WERI-Rb-1 (cell line): ENCODE data around the gene BIRC7.
A peak's percentile ranks its signal among the peaks of the same experiment; 100 is the strongest.

Source experiments
- DNase-seq: peaks from one replicate; pipeline ENCODE4 v3.0.0-alpha.2; 2020
- H3K27ac ChIP-seq: fragments of 250-450 bp; sonication (Bioruptor Pico); 2 replicates; pipeline ENCODE4 v1.5.1; 2020; ENCODE audit warnings: mild to moderate bottlenecking, moderate library complexity
- H3K27me3 ChIP-seq: fragments of 250-450 bp; sonication (Bioruptor Pico); 2 replicates; pipeline ENCODE4 v1.5.1; 2021; ENCODE audit warnings: mild to moderate bottlenecking, low read depth, moderate library complexity; ENCODE audit not compliant: insufficient read depth, severe bottlenecking
- H3K36me3 ChIP-seq: fragments of 250-450 bp; sonication (Bioruptor Pico); 2 replicates; pipeline ENCODE4 v1.5.1; 2020; ENCODE audit warnings: mild to moderate bottlenecking, moderate library complexity
- H3K4me3 ChIP-seq: 2 replicates; pipeline ENCODE4 v1.5.1; 2011; ENCODE audit warnings: low read depth, mild to moderate bottlenecking, control low read depth, low read length
- H3K9me3 ChIP-seq: fragments of 250-450 bp; sonication (Bioruptor Pico); 2 replicates; pipeline ENCODE4 v1.5.1; 2021; ENCODE audit warnings: mild to moderate bottlenecking, moderate library complexity; ENCODE audit not compliant: severe bottlenecking
- CTCF ChIP-seq: IDR thresholded peaks from 2 replicates; pipeline ENCODE4 v1.5.1; 2011; ENCODE audit warnings: low read depth, mild to moderate bottlenecking, control low read depth, inconsistent platforms, low read length

The BIRC7 gene

DNA sequence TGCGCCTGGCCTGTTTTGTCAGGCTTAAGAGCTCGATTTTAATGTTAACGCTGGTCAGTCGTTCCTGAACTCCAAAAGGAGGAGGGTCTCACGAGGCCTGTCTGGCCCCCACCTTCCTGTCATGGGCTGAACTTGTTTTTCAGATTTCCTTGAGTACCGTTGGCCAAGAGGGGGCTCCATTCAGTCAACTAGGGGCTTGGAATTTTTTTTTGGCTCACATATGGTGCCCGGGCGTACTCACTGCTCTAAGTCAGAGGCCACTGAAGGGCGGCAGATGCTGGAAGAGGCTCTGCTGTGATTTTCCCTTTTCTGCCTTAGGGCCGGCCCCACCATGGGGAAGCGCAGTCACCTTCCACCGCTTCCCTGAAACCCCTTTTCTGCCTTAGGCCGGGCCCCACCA lies 6.9 kb upstream of the BIRC7 start:
- no peaks in the 10 kb centered on the region for H3K9me3 ChIP-seq
- H3K27me3 ChIP-seq, result no peaks in the 10 kb centered on the region
- no peak overlapping the region for H3K4me3 ChIP-seq
- no peak overlapping the region for H3K27ac ChIP-seq
- no peak for TF ChIP-seq CTCF
- no peak for DNase-seq
- H3K36me3 ChIP-seq, result no peaks in the 10 kb centered on the region

DNA sequence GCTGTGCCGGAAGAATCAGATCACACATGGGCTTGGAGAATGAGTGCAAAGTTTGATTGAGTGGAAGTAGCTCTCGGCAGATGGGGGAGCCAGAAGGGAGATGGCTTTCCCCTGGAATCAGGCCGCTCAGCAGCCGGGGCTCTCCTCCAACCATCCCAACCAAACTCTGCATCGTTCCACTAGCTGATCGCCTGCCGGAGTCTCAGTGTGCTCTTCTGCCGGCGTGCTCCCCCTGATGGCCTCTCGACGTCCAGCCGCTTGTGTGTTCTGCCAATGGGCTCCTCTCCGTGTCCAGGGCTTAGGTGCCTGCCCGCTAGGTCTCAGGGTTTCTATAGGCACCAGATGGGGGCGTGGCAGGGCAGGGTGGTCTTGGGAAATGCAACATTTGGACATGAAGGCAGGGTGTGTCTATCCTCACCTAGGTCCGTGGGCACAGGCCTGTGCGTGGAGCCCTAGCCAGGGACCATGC lies 4.9 kb upstream of the BIRC7 start:
- DNase-seq, result peak; percentile 85
- H3K27ac ChIP-seq, result no peak overlapping the region
- no peaks in the 10 kb centered on the region for H3K27me3 ChIP-seq
- H3K36me3 ChIP-seq, result no peaks in the 10 kb centered on the region
- H3K4me3 ChIP-seq, result no peak overlapping the region
- H3K9me3 ChIP-seq, result no peaks in the 10 kb centered on the region
- peak; percentile 86 for TF ChIP-seq CTCF

GRCh38 chr20:63232235-63233060 lies 3.3 kb upstream of the BIRC7 start:
- DNase-seq, result no peak
- H3K27ac ChIP-seq, result no peak overlapping the region
- H3K36me3 ChIP-seq, result no peaks in the 10 kb centered on the region
- H3K9me3 ChIP-seq, result no peaks in the 10 kb centered on the region
- TF ChIP-seq CTCF, result no peak
- no peaks in the 10 kb centered on the region for H3K27me3 ChIP-seq
- no peak overlapping the region for H3K4me3 ChIP-seq

- H3K27ac ChIP-seq, result no peak overlapping the region
- no peak overlapping the region for H3K4me3 ChIP-seq
- no peaks in the 10 kb centered on the region for H3K36me3 ChIP-seq
- no peaks in the 10 kb centered on the region for H3K9me3 ChIP-seq
- DNase-seq, result no peak
- H3K27me3 ChIP-seq, result no peaks in the 10 kb centered on the region
- TF ChIP-seq CTCF, result no peak
Observed at GRCh38 chr20:63233061-63233344, 2.7 kb upstream of the BIRC7 start.

DNA sequence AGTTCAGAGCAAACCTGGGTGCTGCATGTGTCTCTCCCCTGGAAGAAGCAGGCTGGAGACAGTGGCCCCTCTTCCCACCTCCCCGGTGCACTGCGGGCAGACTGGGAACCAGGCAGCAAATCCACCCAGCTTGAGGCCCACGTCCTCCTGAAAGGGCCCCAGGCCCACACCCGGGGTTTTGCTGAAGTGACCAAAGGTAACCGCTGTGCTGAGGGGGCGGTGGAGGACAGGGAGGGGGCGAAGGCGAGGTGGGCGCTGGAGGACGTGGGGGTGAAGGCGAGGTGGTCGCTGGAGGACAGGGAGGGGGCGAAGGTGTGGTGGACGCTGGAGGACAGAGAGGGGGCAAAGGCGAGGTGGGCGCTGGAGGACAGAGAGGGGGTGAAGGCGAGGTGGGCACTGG lies 1.8 kb upstream of the BIRC7 start:
- Histone ChIP-seq H3K4me3 (no peak overlapping the region), H3K9me3 (no peaks in the 10 kb centered on the region), H3K36me3 (no peaks in the 10 kb centered on the region), H3K27me3 (no peaks in the 10 kb centered on the region), H3K27ac (no peak overlapping the region)
- TF ChIP-seq CTCF, result no peak
- no peak for DNase-seq
